Retinal pigment epithelial cell (primary cell): Measurements from ENCODE around the gene HIP1R.
"Not testable (repeated sequence)": the region's sequence is repeated elsewhere in the genome, so short reads cannot be mapped to it uniquely, and the experiment has no call there.

ENCODE experiments used
- DNase-seq: peaks from one replicate; pipeline ENCODE4 v3.0.0-alpha.2; 2010; ENCODE audit warnings: low read depth
- H3K4me3 ChIP-seq: 2 replicates; pipeline ENCODE4 v1.5.1; 2011; ENCODE audit warnings: mild to moderate bottlenecking, low read length, control low read depth, moderate library complexity
- TF ChIP-seq, protein P1 (sequence below): conservative IDR thresholded peaks from 2 replicates; pipeline ENCODE4 v1.5.1; 2011; ENCODE audit warnings: low read depth, low read length, control low read depth, inconsistent platforms

The HIP1R gene

DNA sequence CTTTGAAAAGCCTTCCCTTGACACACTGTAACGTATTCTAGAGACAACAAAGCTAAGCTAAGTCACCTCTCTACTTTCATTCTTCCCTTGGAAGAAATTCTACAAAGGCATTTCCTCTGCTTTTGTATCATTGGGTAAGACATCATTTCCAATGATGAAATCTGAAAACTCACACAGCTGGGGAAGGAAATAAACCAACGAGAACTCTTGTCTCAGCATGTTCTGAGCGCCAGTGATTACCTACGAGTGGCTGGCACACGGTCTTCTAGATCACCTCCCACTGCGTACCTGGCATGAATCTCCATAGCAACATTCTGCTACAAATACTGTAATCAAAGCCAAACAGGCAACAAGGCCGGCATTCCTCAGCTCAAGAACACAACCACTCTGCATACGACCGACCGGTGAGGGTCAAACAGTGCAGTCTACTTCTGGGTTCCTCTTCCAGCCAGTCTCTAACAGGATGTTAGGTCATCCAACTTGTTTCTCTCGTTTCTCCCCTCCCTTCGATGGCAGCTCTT lies 53.0 kb downstream of the HIP1R start:
- DNase-seq, result peak; percentile 76
- TF ChIP-seq, protein P1, sequence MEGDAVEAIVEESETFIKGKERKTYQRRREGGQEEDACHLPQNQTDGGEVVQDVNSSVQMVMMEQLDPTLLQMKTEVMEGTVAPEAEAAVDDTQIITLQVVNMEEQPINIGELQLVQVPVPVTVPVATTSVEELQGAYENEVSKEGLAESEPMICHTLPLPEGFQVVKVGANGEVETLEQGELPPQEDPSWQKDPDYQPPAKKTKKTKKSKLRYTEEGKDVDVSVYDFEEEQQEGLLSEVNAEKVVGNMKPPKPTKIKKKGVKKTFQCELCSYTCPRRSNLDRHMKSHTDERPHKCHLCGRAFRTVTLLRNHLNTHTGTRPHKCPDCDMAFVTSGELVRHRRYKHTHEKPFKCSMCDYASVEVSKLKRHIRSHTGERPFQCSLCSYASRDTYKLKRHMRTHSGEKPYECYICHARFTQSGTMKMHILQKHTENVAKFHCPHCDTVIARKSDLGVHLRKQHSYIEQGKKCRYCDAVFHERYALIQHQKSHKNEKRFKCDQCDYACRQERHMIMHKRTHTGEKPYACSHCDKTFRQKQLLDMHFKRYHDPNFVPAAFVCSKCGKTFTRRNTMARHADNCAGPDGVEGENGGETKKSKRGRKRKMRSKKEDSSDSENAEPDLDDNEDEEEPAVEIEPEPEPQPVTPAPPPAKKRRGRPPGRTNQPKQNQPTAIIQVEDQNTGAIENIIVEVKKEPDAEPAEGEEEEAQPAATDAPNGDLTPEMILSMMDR, result no peak
- H3K4me3 ChIP-seq, result peak overlapping the region; percentile 11

DNA sequence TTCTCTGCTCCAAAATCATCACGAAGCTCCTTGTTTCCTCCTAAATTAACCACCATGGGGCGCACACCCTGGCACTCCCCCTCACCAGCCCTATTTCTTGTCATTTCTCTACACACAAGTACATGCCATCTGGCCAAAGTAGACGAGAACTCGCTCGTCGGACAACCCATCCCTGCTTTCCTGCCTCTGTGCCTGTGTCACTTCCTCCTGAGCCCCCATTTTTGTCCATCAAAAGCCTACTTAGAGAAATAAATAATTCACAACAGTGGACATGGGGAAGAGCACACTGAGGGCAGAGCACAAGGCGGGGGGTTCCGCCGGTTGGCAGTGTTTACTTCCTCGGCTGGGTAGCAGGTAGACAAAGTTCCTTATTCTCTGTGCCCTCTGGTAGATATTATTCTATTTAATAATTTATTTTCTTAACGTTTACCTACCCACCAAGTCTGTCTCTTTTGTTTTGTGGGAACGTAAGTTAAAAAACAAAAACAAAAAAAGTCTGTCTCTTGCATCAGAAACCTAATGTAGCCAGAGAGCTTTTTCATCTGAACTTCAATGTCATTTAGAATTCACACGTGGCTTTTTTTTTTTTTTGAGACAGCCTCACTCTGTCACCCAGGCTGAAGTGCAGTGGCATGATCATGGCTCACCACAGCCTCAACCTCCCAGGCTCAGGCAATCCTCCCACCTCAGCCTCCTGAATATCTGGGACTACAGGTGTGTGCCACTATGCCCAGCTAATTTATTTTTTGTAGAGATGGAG lies 54.7 kb downstream of the HIP1R start:
- H3K4me3 ChIP-seq, result no peak overlapping the region
- DNase-seq, result no peak
- TF ChIP-seq, protein P1, result no peak

DNA sequence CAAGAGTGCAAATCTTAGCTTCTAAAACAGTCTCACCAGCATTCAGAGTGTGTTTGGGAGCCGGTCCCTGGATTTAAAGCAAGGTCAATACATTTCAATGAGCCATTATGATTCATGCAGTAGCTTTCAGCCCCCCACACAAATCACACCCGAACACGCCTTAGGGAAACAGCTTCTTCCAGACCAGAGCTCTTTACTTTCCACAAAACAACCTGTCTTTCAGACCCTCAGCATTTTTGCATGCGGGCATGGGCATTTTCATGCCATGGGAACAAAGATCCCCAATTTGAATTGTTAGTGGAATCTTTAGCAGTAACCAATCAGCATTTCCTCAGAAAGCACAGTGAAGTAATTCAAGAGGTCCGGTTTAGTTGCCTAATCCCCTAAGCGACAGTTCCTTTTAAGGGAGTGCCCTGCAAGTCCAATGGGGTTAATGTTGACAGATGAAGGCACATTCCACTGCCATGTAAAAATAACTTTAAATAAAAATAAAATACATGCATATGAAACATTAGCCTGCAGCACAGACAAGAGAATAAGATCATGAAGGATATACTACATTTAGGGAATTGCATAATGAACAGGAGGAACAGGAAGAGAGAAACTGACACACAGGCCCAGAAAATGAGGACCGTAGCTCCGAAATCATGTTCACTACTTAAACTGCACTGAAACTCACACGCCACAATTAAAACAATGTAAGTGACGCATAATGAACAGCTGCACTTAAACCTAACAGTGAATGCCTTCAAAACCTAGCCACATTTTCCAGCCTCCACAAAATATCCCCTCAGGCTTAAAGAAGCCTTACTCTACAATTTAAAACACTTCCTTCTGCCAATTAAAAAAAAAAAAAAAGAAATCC lies 56.6 kb downstream of the HIP1R start:
- DNase-seq, result peak; percentile 42
- TF ChIP-seq, protein P1, result no peak
- peak overlapping the region; percentile 40 for H3K4me3 ChIP-seq

DNA sequence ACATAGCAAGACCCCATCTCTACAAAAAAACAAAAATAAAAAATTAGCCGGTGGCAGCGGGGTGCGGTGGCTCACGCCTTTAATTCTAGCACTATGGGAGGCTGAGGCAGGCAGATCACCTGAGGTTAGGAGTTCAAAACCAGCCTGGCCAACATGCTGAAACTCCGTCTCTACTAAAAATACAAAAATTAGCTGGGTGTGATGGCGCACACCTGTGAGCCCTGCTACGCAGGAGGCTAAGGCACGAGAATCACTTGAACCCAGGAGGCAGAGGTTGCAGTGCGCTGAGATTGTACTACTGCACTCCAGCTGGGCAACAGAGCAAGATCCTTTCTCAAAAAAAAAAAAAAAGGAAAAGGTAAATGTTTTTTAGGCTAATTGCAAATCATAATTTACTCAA lies 57.5 kb downstream of the HIP1R start:
- H3K4me3 ChIP-seq, result not testable (repeated sequence)

DNA sequence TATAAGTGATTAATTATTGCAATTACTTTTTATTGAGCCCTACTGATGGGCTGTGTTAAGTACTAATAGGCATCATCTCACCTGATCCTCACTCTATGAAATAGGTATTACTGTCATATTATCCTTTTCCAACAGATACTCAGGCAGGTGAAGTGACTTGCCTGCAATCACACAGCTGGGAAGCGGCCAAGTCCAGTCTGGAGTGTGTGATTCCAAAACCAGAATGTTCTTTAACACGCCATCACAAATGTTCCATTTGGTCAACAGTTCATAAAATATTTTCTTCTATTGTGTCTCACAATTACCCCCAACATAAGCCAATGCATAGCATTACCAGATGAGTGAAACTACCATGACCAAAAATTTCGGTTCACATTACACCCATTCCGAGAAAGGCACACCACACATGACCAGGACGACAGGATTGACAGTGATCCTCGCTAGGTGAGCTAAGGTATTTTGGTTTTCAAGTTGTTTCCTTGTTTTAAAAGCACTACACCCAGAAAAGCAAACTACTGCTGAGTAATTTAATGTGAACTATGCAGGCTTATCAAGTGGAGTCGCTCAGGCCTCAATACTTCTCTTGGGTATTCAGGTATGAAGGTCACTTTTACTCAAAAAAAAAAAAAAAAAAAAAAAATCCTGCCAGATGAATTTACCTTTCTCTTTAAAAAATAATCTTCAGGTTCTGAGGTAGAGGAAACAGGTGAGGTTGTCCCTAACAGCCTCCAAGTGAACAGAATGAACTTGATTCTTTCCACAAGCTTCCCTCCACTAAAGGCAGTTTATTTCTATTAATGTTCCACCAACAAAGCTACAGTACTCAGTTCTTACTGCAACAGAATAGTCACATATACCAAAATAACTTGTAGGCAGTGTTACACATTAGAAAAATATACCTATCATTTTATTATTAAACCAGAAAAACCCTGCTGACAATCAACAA lies 58.2 kb downstream of the HIP1R start:
- peak overlapping the region; percentile 97 for H3K4me3 ChIP-seq
- TF ChIP-seq, protein P1, result no peak
- DNase-seq, result no peak

More for the DNA sequence above, 57.5 kb downstream of the HIP1R start:
- not testable (repeated sequence) for DNase-seq

DNA sequence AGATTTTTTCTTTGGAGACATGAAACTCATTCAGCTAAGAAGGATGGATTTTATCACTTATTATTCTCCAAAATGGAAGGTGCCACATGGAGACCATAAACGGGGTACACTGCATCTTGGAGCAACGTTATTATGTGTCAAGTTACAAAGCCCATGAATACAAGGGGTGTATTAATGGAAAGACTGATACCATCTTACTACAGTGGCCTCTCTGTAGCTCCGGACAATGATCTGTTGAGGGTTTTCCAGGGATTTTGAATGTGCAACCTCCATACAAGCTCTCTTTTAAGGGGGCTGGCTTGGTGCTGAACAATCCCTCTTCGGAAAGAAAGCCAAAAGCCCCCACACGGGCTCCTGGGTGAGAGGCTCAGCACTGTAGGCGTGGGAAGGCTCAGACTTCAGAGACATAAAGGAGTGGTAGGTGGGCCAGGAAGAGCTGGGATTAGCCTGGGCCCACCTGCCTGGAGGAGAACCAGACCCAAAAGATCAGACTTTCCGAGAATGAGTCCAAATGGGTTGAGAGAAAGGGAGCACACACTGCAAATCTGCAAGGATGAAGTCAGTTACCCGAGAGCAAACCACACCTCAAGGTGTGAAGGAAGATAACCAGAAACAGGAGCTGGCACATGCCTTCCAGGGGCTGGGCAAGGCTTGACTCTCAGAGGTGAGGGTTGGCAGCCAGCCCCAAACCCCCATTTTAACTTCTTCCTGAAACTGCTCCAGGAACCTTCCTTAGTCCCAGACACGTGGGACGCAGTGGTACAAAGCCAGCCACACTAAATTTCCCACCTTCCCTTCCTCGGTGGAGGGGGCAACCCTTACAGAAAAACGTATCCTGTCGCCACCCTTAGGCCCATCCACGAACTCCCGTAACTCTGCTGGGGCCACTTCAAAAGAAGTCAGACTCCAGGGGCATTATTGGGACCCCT lies 59.2 kb downstream of the HIP1R start:
- DNase-seq, result no peak
- H3K4me3 ChIP-seq, result peak overlapping the region; percentile 97
- TF ChIP-seq, protein P1, result no peak
